ENCODE measurements around the gene TSPAN16.
"Not testable (repeated sequence)": the region's sequence is repeated elsewhere in the genome, so short reads cannot be mapped to it uniquely, and the experiment has no call there.

DNA sequence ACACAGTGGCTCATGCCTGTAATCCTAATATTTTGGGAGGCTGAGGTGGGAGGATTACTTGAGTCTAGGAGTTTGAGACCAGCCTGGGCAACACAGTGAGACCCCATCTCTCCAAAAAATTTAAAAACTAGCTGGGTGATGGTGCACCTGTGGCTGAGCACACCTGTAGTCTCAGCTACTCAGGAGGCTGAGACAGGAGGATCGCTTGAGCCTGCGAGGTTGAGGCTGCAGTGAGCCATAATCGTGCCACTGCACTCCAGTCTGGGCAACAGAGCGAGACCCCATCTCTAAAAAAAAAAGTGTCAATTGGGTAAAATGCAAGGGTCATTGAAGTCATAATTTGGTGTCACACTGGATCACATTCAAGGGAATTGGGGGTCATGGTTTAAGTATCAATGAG lies 58.1 kb downstream of the TSPAN16 start:
- not testable (repeated sequence) for TF ChIP-seq ZFP30 (CRISPR knock-in tag; IDR thresholded peaks at IDR 0.05); ARNTL (CRISPR knock-in tag; IDR thresholded peaks at IDR 0.05; ENCODE audit: borderline replicate concordance, low read depth); ZFP3 (CRISPR knock-in tag; IDR thresholded peaks at IDR 0.05); RARB (CRISPR knock-in tag; IDR thresholded peaks at IDR 0.05); ZNF8 (CRISPR knock-in tag; IDR thresholded peaks at IDR 0.05); OSR1 (CRISPR knock-in tag; IDR thresholded peaks at IDR 0.05); ZNF70 (CRISPR knock-in tag; IDR thresholded peaks at IDR 0.05); CSDC2 (CRISPR knock-in tag; IDR thresholded peaks at IDR 0.05); ZC3H10 (CRISPR knock-in tag; IDR thresholded peaks at IDR 0.05); ISL1 (CRISPR knock-in tag; IDR thresholded peaks at IDR 0.05)
- TF ChIP-seq, protein P1, sequence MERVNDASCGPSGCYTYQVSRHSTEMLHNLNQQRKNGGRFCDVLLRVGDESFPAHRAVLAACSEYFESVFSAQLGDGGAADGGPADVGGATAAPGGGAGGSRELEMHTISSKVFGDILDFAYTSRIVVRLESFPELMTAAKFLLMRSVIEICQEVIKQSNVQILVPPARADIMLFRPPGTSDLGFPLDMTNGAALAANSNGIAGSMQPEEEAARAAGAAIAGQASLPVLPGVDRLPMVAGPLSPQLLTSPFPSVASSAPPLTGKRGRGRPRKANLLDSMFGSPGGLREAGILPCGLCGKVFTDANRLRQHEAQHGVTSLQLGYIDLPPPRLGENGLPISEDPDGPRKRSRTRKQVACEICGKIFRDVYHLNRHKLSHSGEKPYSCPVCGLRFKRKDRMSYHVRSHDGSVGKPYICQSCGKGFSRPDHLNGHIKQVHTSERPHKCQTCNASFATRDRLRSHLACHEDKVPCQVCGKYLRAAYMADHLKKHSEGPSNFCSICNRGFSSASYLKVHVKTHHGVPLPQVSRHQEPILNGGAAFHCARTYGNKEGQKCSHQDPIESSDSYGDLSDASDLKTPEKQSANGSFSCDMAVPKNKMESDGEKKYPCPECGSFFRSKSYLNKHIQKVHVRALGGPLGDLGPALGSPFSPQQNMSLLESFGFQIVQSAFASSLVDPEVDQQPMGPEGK (CRISPR knock-in tag; IDR thresholded peaks at IDR 0.05; ENCODE audit: borderline replicate concordance): not testable (repeated sequence)
- TF ChIP-seq, protein P2, sequence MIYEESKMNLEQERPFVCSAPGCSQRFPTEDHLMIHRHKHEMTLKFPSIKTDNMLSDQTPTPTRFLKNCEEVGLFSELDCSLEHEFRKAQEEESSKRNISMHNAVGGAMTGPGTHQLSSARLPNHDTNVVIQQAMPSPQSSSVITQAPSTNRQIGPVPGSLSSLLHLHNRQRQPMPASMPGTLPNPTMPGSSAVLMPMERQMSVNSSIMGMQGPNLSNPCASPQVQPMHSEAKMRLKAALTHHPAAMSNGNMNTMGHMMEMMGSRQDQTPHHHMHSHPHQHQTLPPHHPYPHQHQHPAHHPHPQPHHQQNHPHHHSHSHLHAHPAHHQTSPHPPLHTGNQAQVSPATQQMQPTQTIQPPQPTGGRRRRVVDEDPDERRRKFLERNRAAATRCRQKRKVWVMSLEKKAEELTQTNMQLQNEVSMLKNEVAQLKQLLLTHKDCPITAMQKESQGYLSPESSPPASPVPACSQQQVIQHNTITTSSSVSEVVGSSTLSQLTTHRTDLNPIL (CRISPR knock-in tag; IDR thresholded peaks at IDR 0.05; ENCODE audit: low read depth): not testable (repeated sequence)
- TF ChIP-seq, protein P3, sequence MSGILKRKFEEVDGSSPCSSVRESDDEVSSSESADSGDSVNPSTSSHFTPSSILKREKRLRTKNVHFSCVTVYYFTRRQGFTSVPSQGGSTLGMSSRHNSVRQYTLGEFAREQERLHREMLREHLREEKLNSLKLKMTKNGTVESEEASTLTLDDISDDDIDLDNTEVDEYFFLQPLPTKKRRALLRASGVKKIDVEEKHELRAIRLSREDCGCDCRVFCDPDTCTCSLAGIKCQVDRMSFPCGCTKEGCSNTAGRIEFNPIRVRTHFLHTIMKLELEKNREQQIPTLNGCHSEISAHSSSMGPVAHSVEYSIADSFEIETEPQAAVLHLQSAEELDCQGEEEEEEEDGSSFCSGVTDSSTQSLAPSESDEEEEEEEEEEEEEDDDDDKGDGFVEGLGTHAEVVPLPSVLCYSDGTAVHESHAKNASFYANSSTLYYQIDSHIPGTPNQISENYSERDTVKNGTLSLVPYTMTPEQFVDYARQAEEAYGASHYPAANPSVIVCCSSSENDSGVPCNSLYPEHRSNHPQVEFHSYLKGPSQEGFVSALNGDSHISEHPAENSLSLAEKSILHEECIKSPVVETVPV (CRISPR knock-in tag; IDR thresholded peaks at IDR 0.05): not testable (repeated sequence)
